ENCODE measurements around the gene ATP1A1.
A peak's percentile ranks its signal among the peaks of the same experiment; 100 is the strongest.

The ATP1A1 gene

GRCh38 chr1:116372651-116373430 is at the start of gene ATP1A1:
TSS of gene ATP1A1 (plus strand) at chr1:116373244. CDS start at chr1:116373512, 268 bp downstream.
- DNase-seq, result peak; percentile 99

- DNase-seq, result no peak
These were observed 49.6 kb upstream of the ATP1A1 start for GRCh38 chr1:116323491-116323890.

- no peak for DNase-seq
These were observed 48.6 kb upstream of the ATP1A1 start for GRCh38 chr1:116324411-116324810.

- no peak for DNase-seq
These were observed 47.9 kb upstream of the ATP1A1 start for GRCh38 chr1:116325104-116325503.

- DNase-seq, result peak; percentile 70
These were observed 47.1 kb upstream of the ATP1A1 start for GRCh38 chr1:116325922-116326321.

- DNase-seq, result no peak
These were observed 46.6 kb upstream of the ATP1A1 start for GRCh38 chr1:116326486-116326885.

- no peak for DNase-seq
These were observed 44.4 kb upstream of the ATP1A1 start for GRCh38 chr1:116328671-116329070.

- no peak for DNase-seq
These were observed 43.3 kb upstream of the ATP1A1 start for GRCh38 chr1:116329524-116330341.

- no peak for DNase-seq
These were observed 42.7 kb upstream of the ATP1A1 start for GRCh38 chr1:116330342-116330652.

- DNase-seq, result no peak
These were observed 42.2 kb upstream of the ATP1A1 start for GRCh38 chr1:116330846-116331245.

GRCh38 chr1:116331523-116331922 is 41.5 kb upstream of the ATP1A1 start:
- DNase-seq, result no peak

GRCh38 chr1:116332451-116332850 is 40.6 kb upstream of the ATP1A1 start:
- no peak for DNase-seq

GRCh38 chr1:116333171-116334014 is 39.7 kb upstream of the ATP1A1 start:
- no peak for DNase-seq

- DNase-seq, result no peak
These were observed 39.0 kb upstream of the ATP1A1 start for GRCh38 chr1:116334015-116334547.

GRCh38 chr1:116334868-116335635 is 38.0 kb upstream of the ATP1A1 start:
- DNase-seq, result no peak

- no peak for DNase-seq
These were observed 37.0 kb upstream of the ATP1A1 start for GRCh38 chr1:116335850-116336624.

GRCh38 chr1:116337398-116337797 is 35.6 kb upstream of the ATP1A1 start:
- no peak for DNase-seq

- no peak for DNase-seq
These were observed 34.6 kb upstream of the ATP1A1 start for GRCh38 chr1:116338400-116338799.

- no peak for DNase-seq
These were observed 32.4 kb upstream of the ATP1A1 start for GRCh38 chr1:116340506-116341231.

- DNase-seq, result no peak
These were observed 30.0 kb upstream of the ATP1A1 start for GRCh38 chr1:116343019-116343418.

GRCh38 chr1:116345011-116345410 is 28.0 kb upstream of the ATP1A1 start:
- DNase-seq, result no peak
